Measurements from ENCODE around the gene DNAH2.

DNA sequence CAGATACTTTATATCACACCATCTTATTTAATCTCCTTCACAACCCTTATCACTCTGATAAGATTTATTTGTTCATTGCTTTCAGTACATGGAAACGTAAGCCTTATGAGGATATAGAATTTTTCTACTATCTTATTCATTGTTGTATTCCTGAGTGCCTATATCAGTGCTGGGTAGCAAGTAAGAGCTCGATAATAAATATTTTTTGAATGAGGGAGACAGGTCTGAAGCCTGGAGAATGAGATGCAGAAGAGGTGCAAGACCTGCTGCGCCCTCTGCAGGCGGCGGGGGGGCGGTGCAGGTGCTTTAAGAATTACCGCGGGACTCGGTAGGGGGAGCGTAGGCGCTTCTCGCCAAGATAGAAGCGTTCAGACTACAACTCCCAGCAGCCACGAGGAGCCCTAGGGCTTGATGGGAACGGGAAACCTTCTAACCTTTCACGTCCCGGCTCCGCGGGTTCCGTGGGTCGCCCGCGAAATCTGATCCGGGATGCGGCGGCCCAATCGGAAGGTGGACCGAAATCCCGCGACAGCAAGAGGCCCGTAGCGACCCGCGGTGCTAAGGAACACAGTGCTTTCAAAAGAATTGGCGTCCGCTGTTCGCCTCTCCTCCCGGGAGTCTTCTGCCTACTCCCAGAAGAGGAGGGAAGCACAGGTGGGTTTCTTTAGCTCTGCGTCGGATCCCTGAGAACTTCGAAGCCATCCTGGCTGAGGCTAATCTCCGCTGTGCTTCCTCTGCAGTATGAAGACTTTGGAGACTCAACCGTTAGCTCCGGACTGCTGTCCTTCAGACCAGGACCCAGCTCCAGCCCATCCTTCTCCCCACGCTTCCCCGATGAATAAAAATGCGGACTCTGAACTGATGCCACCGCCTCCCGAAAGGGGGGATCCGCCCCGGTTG lies 29.4 kb upstream of the DNAH2 start, which contains the start of gene WRAP53:
- TF ChIP-seq POLR2AphosphoS5 (IDR thresholded peaks at IDR 0.05; ENCODE audit: low read depth, low read length) (peak; percentile 41; the same call in 1 of the 2 replicates), SIN3A (IDR thresholded peaks at IDR 0.05; ENCODE audit: borderline replicate concordance, insufficient read depth, low read depth, low read length) (peak; percentile 35; the same call in 1 of the 2 replicates)
- TF ChIP-seq, protein P1, sequence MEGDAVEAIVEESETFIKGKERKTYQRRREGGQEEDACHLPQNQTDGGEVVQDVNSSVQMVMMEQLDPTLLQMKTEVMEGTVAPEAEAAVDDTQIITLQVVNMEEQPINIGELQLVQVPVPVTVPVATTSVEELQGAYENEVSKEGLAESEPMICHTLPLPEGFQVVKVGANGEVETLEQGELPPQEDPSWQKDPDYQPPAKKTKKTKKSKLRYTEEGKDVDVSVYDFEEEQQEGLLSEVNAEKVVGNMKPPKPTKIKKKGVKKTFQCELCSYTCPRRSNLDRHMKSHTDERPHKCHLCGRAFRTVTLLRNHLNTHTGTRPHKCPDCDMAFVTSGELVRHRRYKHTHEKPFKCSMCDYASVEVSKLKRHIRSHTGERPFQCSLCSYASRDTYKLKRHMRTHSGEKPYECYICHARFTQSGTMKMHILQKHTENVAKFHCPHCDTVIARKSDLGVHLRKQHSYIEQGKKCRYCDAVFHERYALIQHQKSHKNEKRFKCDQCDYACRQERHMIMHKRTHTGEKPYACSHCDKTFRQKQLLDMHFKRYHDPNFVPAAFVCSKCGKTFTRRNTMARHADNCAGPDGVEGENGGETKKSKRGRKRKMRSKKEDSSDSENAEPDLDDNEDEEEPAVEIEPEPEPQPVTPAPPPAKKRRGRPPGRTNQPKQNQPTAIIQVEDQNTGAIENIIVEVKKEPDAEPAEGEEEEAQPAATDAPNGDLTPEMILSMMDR (IDR thresholded peaks at IDR 0.05), result peak; percentile 99
- TF ChIP-seq, protein P2, sequence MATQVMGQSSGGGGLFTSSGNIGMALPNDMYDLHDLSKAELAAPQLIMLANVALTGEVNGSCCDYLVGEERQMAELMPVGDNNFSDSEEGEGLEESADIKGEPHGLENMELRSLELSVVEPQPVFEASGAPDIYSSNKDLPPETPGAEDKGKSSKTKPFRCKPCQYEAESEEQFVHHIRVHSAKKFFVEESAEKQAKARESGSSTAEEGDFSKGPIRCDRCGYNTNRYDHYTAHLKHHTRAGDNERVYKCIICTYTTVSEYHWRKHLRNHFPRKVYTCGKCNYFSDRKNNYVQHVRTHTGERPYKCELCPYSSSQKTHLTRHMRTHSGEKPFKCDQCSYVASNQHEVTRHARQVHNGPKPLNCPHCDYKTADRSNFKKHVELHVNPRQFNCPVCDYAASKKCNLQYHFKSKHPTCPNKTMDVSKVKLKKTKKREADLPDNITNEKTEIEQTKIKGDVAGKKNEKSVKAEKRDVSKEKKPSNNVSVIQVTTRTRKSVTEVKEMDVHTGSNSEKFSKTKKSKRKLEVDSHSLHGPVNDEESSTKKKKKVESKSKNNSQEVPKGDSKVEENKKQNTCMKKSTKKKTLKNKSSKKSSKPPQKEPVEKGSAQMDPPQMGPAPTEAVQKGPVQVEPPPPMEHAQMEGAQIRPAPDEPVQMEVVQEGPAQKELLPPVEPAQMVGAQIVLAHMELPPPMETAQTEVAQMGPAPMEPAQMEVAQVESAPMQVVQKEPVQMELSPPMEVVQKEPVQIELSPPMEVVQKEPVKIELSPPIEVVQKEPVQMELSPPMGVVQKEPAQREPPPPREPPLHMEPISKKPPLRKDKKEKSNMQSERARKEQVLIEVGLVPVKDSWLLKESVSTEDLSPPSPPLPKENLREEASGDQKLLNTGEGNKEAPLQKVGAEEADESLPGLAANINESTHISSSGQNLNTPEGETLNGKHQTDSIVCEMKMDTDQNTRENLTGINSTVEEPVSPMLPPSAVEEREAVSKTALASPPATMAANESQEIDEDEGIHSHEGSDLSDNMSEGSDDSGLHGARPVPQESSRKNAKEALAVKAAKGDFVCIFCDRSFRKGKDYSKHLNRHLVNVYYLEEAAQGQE (IDR thresholded peaks at IDR 0.05; ENCODE audit: insufficient read depth in 1 of 2, low read depth in 2 of 2, low read length in 1 of 2), result no peak
